HEK293T (cell line): ENCODE measurements around the gene VRK2.

ENCODE experiments used
- CTCF ChIA-PET: fragments of 350-600 bp; formaldehyde crosslinking; extraction: SDS; loops from one replicate; lab custom pipeline; 2021; ENCODE audit warnings: antibody characterized with exemption, inconsistent platforms; lab: Yijun Ruan, JAX
- POLR2A ChIA-PET: fragments of 350-600 bp; formaldehyde crosslinking; extraction: SDS; loops from one replicate; lab custom pipeline; 2020; ENCODE audit warnings: antibody characterized with exemption, inconsistent platforms; lab: Yijun Ruan, JAX
- DNase-seq: peaks from one replicate; pipeline ENCODE4 v3.0.0; 2012; ENCODE audit warnings: mixed read lengths; ENCODE audit errors: extremely low spot score
- ARNT ChIP-seq: fragments of 450-650 bp; IDR thresholded peaks from 2 replicates; pipeline ENCODE4 v1.6.1; 2017; ENCODE audit warnings: mild to moderate bottlenecking
- BHLHE40 ChIP-seq: fragments of 450-650 bp; IDR thresholded peaks from 2 replicates; pipeline ENCODE4 v1.6.1; 2016; ENCODE audit warnings: mild to moderate bottlenecking, moderate library complexity, borderline replicate concordance
- CTBP1 ChIP-seq: fragments of 450-650 bp; IDR thresholded peaks from 2 replicates; pipeline ENCODE4 v1.6.1; 2016; ENCODE audit warnings: borderline replicate concordance
- ELF4 ChIP-seq: fragments of 450-650 bp; IDR thresholded peaks from 2 replicates; pipeline ENCODE4 v1.6.1; 2017; ENCODE audit warnings: antibody characterized with exemption
- FOXA1 ChIP-seq: fragments of 450-650 bp; IDR thresholded peaks from 2 replicates; pipeline ENCODE4 v1.6.1; 2016; ENCODE audit warnings: mild to moderate bottlenecking
- FOXK2 ChIP-seq: fragments of 450-650 bp; IDR thresholded peaks from 2 replicates; pipeline ENCODE4 v1.6.1; 2016; ENCODE audit warnings: mild to moderate bottlenecking
- FOXM1 ChIP-seq: fragments of 450-650 bp; IDR thresholded peaks from 2 replicates; pipeline ENCODE4 v1.6.1; 2017; ENCODE audit warnings: mild to moderate bottlenecking, borderline replicate concordance
- HDGF ChIP-seq: fragments of 450-650 bp; IDR thresholded peaks from 2 replicates; pipeline ENCODE4 v1.6.1; 2017; ENCODE audit warnings: antibody characterized with exemption, borderline replicate concordance
- L3MBTL2 ChIP-seq: fragments of 450-650 bp; conservative IDR thresholded peaks from 2 replicates; pipeline ENCODE4 v1.6.1; 2016; ENCODE audit warnings: mild to moderate bottlenecking
- LEF1 ChIP-seq: fragments of 450-650 bp; IDR thresholded peaks from 2 replicates; pipeline ENCODE4 v1.6.1; 2017; ENCODE audit warnings: mild to moderate bottlenecking, borderline replicate concordance
- NFRKB ChIP-seq: fragments of 450-650 bp; IDR thresholded peaks from 2 replicates; pipeline ENCODE4 v1.6.1; 2016; ENCODE audit warnings: mild to moderate bottlenecking, moderate library complexity
- PKNOX1 ChIP-seq: fragments of 450-650 bp; IDR thresholded peaks from 2 replicates; pipeline ENCODE4 v1.6.1; 2016
- SP1 ChIP-seq: fragments of 450-650 bp; IDR thresholded peaks from 2 replicates; pipeline ENCODE4 v1.6.1; 2017
- SUZ12 ChIP-seq: fragments of 450-650 bp; IDR thresholded peaks from 2 replicates; pipeline ENCODE4 v1.6.1; 2016; ENCODE audit warnings: mild to moderate bottlenecking
- TARDBP ChIP-seq: fragments of 450-650 bp; IDR thresholded peaks from 2 replicates; pipeline ENCODE4 v1.6.1; 2016
- ZNF384 ChIP-seq: fragments of 450-650 bp; IDR thresholded peaks from 2 replicates; pipeline ENCODE4 v1.6.1; 2016

Gene VRK2

GRCh38 chr2:58030771-58031170 is 15.8 kb upstream of the VRK2 start:
- DNase-seq, result no peak
- CTCF ChIA-PET, result no interaction called here
- POLR2A ChIA-PET, result no interaction called here
- TF ChIP-seq FOXK2 (no peak), BHLHE40 (no peak), TARDBP (no peak), ARNT (no peak), L3MBTL2 (no peak), PKNOX1 (no peak), LEF1 (no peak), SP1 (no peak), SUZ12 (no peak), ELF4 (no peak), ZNF384 (no peak), FOXA1 (no peak), HDGF (no peak), NFRKB (no peak), CTBP1 (no peak), FOXM1 (no peak)

- POLR2A ChIA-PET, result interaction anchor here (1.3 kb wide), 1 partner anchor 14 kb away, joined by 5 read pairs; the partner anchor contains the start of gene VRK2
- CTCF ChIA-PET, result no interaction called here
- TF ChIP-seq FOXA1 (no peak), ARNT (no peak), CTBP1 (no peak), TARDBP (no peak), FOXK2 (no peak), FOXM1 (no peak), ZNF384 (no peak), LEF1 (no peak), NFRKB (no peak), HDGF (no peak), L3MBTL2 (no peak), BHLHE40 (no peak), SUZ12 (no peak), SP1 (no peak), ELF4 (no peak)
- no peak for DNase-seq
These were observed 14.4 kb upstream of the VRK2 start for GRCh38 chr2:58032016-58032763.

GRCh38 chr2:58032764-58033080 is 13.9 kb upstream of the VRK2 start:
- CTCF ChIA-PET, result no interaction called here
- DNase-seq, result no peak
- POLR2A ChIA-PET, result interaction anchor here (1.3 kb wide), 1 partner anchor 14 kb away, joined by 5 read pairs; the partner anchor contains the start of gene VRK2
- TF ChIP-seq TARDBP, result no peak
- TF ChIP-seq CTBP1, result no peak
- no peak for TF ChIP-seq BHLHE40
- TF ChIP-seq FOXA1, result no peak
- no peak for TF ChIP-seq PKNOX1
- TF ChIP-seq ELF4, result no peak
- TF ChIP-seq FOXM1, result no peak
- TF ChIP-seq LEF1, result no peak
- TF ChIP-seq SP1, result no peak
- no peak for TF ChIP-seq ARNT
- no peak for TF ChIP-seq NFRKB
- no peak for TF ChIP-seq FOXK2
- TF ChIP-seq HDGF, result no peak
- no peak for TF ChIP-seq SUZ12
- no peak for TF ChIP-seq ZNF384

- DNase-seq, result no peak
- POLR2A ChIA-PET, result interaction anchor here (1.3 kb wide), 1 partner anchor 13 kb away, joined by 5 read pairs; the partner anchor contains the start of gene VRK2
- TF ChIP-seq SP1, result no peak
- TF ChIP-seq BHLHE40, result no peak
- TF ChIP-seq CTBP1, result no peak
- TF ChIP-seq FOXM1, result no peak
- no peak for TF ChIP-seq SUZ12
- CTCF ChIA-PET, result no interaction called here
These were observed 13.1 kb upstream of the VRK2 start for GRCh38 chr2:58033530-58033929.

- no peak for DNase-seq
- POLR2A ChIA-PET, result no interaction called here
- CTCF ChIA-PET, result no interaction called here
- TF ChIP-seq ELF4, result no peak
- TF ChIP-seq TARDBP, result no peak
- TF ChIP-seq CTBP1, result no peak
- no peak for TF ChIP-seq HDGF
- TF ChIP-seq SUZ12, result no peak
- no peak for TF ChIP-seq FOXM1
- no peak for TF ChIP-seq FOXK2
- TF ChIP-seq ZNF384, result no peak
- TF ChIP-seq NFRKB, result no peak
- no peak for TF ChIP-seq L3MBTL2
- TF ChIP-seq LEF1, result no peak
- TF ChIP-seq ARNT, result no peak
- no peak for TF ChIP-seq FOXA1
- TF ChIP-seq SP1, result no peak
- no peak for TF ChIP-seq BHLHE40
- no peak for TF ChIP-seq PKNOX1
These were observed 11.3 kb upstream of the VRK2 start for GRCh38 chr2:58035352-58035751.

- CTCF ChIA-PET, result no interaction called here
- DNase-seq, result no peak
- POLR2A ChIA-PET, result no interaction called here
- TF ChIP-seq L3MBTL2 (no peak), CTBP1 (no peak), FOXM1 (no peak), NFRKB (no peak), HDGF (no peak), SUZ12 (no peak), ELF4 (no peak), SP1 (no peak), ARNT (no peak)
These were observed 7.4 kb upstream of the VRK2 start for GRCh38 chr2:58039170-58039611.
